Measurements from ENCODE around the gene BEND2.

The BEND2 gene

DNA sequence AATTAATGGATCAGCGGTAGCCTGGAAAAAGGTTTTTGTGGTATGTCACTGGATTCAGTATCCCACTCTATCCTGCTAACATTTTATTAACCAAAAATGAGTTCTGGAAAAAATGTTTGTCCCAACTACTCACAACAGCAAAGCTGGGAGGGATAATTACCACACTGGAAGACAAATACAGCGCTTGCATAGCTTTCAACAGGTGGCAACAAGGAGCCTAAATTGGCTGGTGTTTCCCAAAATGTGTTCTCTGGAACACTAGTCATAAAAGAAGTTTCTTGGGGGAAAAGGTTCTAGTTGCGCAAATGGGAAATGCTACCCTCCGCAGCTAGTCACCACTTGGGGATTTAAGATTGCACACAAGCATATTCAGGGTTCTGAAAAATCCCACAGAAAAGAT, 54.6 kb downstream of the BEND2 start:
- no peak for ATAC-seq
- TF ChIP-seq SNAI2 (CRISPR knock-in tag; IDR thresholded peaks at IDR 0.05) = no peak
- TF ChIP-seq ISL1 (CRISPR knock-in tag; IDR thresholded peaks at IDR 0.05) = no peak
- no peak for TF ChIP-seq ZFP3 (CRISPR knock-in tag; IDR thresholded peaks at IDR 0.05)
- no peak for TF ChIP-seq ZNF565 (CRISPR knock-in tag; conservative IDR thresholded peaks at IDR 0.05; ENCODE audit: low read depth)
- TF ChIP-seq BACH2 (CRISPR knock-in tag; IDR thresholded peaks at IDR 0.05; ENCODE audit: borderline replicate concordance) = no peak
- no peak for TF ChIP-seq ESRRG (CRISPR knock-in tag; IDR thresholded peaks at IDR 0.05)
- TF ChIP-seq, protein P1, sequence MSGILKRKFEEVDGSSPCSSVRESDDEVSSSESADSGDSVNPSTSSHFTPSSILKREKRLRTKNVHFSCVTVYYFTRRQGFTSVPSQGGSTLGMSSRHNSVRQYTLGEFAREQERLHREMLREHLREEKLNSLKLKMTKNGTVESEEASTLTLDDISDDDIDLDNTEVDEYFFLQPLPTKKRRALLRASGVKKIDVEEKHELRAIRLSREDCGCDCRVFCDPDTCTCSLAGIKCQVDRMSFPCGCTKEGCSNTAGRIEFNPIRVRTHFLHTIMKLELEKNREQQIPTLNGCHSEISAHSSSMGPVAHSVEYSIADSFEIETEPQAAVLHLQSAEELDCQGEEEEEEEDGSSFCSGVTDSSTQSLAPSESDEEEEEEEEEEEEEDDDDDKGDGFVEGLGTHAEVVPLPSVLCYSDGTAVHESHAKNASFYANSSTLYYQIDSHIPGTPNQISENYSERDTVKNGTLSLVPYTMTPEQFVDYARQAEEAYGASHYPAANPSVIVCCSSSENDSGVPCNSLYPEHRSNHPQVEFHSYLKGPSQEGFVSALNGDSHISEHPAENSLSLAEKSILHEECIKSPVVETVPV (CRISPR knock-in tag; IDR thresholded peaks at IDR 0.05) = no peak
- TF ChIP-seq, protein P2, sequence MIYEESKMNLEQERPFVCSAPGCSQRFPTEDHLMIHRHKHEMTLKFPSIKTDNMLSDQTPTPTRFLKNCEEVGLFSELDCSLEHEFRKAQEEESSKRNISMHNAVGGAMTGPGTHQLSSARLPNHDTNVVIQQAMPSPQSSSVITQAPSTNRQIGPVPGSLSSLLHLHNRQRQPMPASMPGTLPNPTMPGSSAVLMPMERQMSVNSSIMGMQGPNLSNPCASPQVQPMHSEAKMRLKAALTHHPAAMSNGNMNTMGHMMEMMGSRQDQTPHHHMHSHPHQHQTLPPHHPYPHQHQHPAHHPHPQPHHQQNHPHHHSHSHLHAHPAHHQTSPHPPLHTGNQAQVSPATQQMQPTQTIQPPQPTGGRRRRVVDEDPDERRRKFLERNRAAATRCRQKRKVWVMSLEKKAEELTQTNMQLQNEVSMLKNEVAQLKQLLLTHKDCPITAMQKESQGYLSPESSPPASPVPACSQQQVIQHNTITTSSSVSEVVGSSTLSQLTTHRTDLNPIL (CRISPR knock-in tag; IDR thresholded peaks at IDR 0.05; ENCODE audit: low read depth) = no peak
- TF ChIP-seq ZFP30 (CRISPR knock-in tag; IDR thresholded peaks at IDR 0.05) = no peak
- no peak for TF ChIP-seq CSDC2 (CRISPR knock-in tag; IDR thresholded peaks at IDR 0.05)
- no peak for TF ChIP-seq GLIS3 (CRISPR knock-in tag; IDR thresholded peaks at IDR 0.05)
- TF ChIP-seq ZNF8 (CRISPR knock-in tag; IDR thresholded peaks at IDR 0.05) = no peak
- no peak for TF ChIP-seq TSHZ2 (CRISPR knock-in tag; IDR thresholded peaks at IDR 0.05)
- TF ChIP-seq OSR1 (CRISPR knock-in tag; IDR thresholded peaks at IDR 0.05) = no peak
- TF ChIP-seq TCF4 (CRISPR knock-in tag; IDR thresholded peaks at IDR 0.05; ENCODE audit: borderline replicate concordance) = no peak
- no peak for TF ChIP-seq ZNF70 (CRISPR knock-in tag; IDR thresholded peaks at IDR 0.05)

DNA sequence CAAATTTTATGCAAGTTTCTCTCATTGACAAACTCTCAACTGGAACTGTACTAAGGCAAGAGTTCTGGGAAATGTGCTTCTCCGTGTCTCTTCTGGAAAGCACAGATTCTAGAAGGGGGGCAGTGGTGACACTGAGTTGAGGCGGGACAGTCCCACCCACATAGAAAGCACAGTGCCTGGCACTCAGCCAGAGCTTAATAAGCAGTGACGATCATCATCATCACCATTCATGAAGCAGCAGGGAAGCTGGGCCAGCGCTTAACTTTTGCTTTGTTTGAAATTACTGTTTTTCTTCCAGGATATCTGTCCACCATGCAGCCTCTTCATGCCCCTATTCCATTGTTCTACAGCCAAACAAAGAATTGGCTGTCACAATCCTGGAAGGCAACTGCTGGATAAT, 60.3 kb downstream of the BEND2 start:
- no peak for ATAC-seq

DNA sequence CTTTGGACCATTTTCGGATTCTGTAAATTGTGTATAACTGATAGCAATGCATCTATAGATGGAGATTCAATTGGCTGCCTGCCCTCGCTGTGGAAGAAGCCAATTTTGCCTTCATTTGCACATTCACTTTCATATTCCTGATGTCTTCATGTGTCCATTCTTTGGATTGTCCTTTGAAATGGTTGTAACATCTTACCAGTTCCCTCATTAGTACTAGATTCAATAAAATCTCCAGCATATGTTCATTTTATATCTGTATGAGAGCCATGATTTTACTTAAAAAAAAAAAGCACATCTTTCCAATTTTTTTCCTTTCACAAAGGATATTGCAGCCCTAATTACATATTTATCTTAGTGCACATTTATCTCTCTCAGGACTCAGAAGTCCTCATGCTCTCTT, 61.7 kb downstream of the BEND2 start:
- ATAC-seq = no peak

More for the DNA sequence above, 60.3 kb downstream of the BEND2 start:
- TF ChIP-seq, protein P3, sequence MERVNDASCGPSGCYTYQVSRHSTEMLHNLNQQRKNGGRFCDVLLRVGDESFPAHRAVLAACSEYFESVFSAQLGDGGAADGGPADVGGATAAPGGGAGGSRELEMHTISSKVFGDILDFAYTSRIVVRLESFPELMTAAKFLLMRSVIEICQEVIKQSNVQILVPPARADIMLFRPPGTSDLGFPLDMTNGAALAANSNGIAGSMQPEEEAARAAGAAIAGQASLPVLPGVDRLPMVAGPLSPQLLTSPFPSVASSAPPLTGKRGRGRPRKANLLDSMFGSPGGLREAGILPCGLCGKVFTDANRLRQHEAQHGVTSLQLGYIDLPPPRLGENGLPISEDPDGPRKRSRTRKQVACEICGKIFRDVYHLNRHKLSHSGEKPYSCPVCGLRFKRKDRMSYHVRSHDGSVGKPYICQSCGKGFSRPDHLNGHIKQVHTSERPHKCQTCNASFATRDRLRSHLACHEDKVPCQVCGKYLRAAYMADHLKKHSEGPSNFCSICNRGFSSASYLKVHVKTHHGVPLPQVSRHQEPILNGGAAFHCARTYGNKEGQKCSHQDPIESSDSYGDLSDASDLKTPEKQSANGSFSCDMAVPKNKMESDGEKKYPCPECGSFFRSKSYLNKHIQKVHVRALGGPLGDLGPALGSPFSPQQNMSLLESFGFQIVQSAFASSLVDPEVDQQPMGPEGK (CRISPR knock-in tag; IDR thresholded peaks at IDR 0.05; ENCODE audit: borderline replicate concordance) = no peak

More for the DNA sequence above, 61.7 kb downstream of the BEND2 start:
- TF ChIP-seq, protein P1 (CRISPR knock-in tag; IDR thresholded peaks at IDR 0.05) = no peak
- TF ChIP-seq, protein P2 (CRISPR knock-in tag; IDR thresholded peaks at IDR 0.05; ENCODE audit: low read depth) = no peak
- no peak for TF ChIP-seq ISL1 (CRISPR knock-in tag; IDR thresholded peaks at IDR 0.05)
- no peak for TF ChIP-seq TSHZ2 (CRISPR knock-in tag; IDR thresholded peaks at IDR 0.05)
- TF ChIP-seq RARB (CRISPR knock-in tag; IDR thresholded peaks at IDR 0.05) = no peak
- TF ChIP-seq ESRRG (CRISPR knock-in tag; IDR thresholded peaks at IDR 0.05) = no peak
